Embryonic facial prominence (tissue), 1 donor: ENCODE measurements around the gene SHTN1.

ENCODE experiments used
- DNase-seq: peaks from one replicate; pipeline ENCODE4 v3.0.0-alpha.2; 2016; ENCODE audit errors: extremely low spot score

The SHTN1 gene

GRCh38 chr10:116835658-116836057 is 169.3 kb downstream of the SHTN1 start:
- no peak for DNase-seq

GRCh38 chr10:116833986-116834985 is 170.7 kb downstream of the SHTN1 start:
- DNase-seq = no peak

GRCh38 chr10:116831790-116832189 is 173.2 kb downstream of the SHTN1 start:
- DNase-seq = no peak
